SU-DHL-6 (cell line): Measurements from ENCODE around the gene TCAIM.

ENCODE experiments used
- EZH2phosphoT487 ChIP-seq: fragments of 200-600 bp; sonication (generic), shearing (Covaris generic); conservative IDR thresholded peaks from 2 replicates; pipeline ENCODE4 v1.6.1; 2018; ENCODE audit warnings: mild to moderate bottlenecking, antibody characterized with exemption, low read length, moderate library complexity, mixed read lengths
- TF ChIP-seq, protein P1 (sequence below): fragments of 200-600 bp; sonication (generic); IDR thresholded peaks from one replicate; pipeline ENCODE4 v1.5.1; 2017; ENCODE audit warnings: antibody characterized with exemption, mild to moderate bottlenecking, low read length, moderate library complexity; ENCODE audit not compliant: insufficient read depth, poor library complexity, severe bottlenecking

DNA sequence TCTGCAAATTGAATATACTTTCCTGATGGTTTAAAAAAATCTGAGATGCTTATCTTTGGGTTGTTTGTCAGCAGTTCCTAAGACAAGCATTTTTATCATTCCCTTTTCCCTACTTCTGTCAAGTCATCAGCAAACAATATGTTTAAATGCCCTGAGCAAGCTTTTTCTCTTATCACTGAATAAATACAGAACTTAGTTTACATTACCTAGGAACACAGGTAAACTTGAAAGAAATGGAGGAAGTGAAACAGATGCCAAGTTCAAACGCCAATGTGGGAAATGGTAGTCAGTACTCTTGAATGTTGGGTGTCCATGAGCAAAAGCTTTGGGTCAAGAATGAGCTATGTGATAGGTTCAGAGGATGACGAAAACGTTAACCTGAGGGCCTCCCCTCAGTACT is 17.2 kb upstream of the TCAIM start:
- TF ChIP-seq, protein P1, sequence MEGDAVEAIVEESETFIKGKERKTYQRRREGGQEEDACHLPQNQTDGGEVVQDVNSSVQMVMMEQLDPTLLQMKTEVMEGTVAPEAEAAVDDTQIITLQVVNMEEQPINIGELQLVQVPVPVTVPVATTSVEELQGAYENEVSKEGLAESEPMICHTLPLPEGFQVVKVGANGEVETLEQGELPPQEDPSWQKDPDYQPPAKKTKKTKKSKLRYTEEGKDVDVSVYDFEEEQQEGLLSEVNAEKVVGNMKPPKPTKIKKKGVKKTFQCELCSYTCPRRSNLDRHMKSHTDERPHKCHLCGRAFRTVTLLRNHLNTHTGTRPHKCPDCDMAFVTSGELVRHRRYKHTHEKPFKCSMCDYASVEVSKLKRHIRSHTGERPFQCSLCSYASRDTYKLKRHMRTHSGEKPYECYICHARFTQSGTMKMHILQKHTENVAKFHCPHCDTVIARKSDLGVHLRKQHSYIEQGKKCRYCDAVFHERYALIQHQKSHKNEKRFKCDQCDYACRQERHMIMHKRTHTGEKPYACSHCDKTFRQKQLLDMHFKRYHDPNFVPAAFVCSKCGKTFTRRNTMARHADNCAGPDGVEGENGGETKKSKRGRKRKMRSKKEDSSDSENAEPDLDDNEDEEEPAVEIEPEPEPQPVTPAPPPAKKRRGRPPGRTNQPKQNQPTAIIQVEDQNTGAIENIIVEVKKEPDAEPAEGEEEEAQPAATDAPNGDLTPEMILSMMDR = no peak
- TF ChIP-seq EZH2phosphoT487 = no peak
